Liver (tissue), 9 donors: ENCODE data around the gene SLC35A1. TPM values are rescaled to one million over a fixed set of nuclear protein-coding genes. Genes with fewer than 3 reads are reported as not detected.

Experiments
- DNase-seq: peaks from one replicate; pipeline ENCODE4 v3.0.0-alpha.2; 2017; ENCODE audit warnings: low spot score
- H3K27ac ChIP-seq, 2 donors: one replicate each; pipeline ENCODE4 v1.7.0; 2013; ENCODE audit warnings: inconsistent platforms in 2 of 2, low read length in 2 of 2, control low read depth in 1 of 2, low read depth in 1 of 2, mild to moderate bottlenecking in 1 of 2
- H3K27me3 ChIP-seq, 4 donors: one replicate each; pipeline versions ENCODE4 v1.6.1 to v1.7.0; 2013; ENCODE audit warnings: low read length in 3 of 4, inconsistent platforms in 1 of 4, mild to moderate bottlenecking in 1 of 4, moderate library complexity in 1 of 4; ENCODE audit not compliant: control insufficient read depth in 4 of 4, insufficient read depth in 4 of 4
- H3K36me3 ChIP-seq, 4 donors: one replicate each; pipeline versions ENCODE4 v1.6.1 to v1.7.0; 2013; ENCODE audit warnings: low read length in 3 of 4, mild to moderate bottlenecking in 3 of 4, low read depth in 1 of 4, moderate library complexity in 1 of 4; ENCODE audit not compliant: control insufficient read depth in 4 of 4, insufficient read depth in 3 of 4
- H3K4me1 ChIP-seq, 4 donors: one replicate each; pipeline versions ENCODE4 v1.6.1 to v1.7.0; 2013; ENCODE audit warnings: low read length in 3 of 4, mild to moderate bottlenecking in 3 of 4, moderate library complexity in 1 of 4; ENCODE audit not compliant: control insufficient read depth in 4 of 4, insufficient read depth in 4 of 4
- H3K4me3 ChIP-seq, 3 donors: one replicate each; pipeline versions ENCODE4 v1.6.1 to v1.7.0; 2013; ENCODE audit warnings: low read length in 3 of 3, control low read depth in 1 of 3, low read depth in 1 of 3, mild to moderate bottlenecking in 1 of 3
- H3K9ac ChIP-seq, 2 donors: one replicate each; pipeline ENCODE4 v1.7.0; 2013; ENCODE audit warnings: low read length in 2 of 2, mild to moderate bottlenecking in 2 of 2, moderate library complexity in 2 of 2, control low read depth in 1 of 2, low read depth in 1 of 2
- H3K9me3 ChIP-seq, 4 donors: one replicate each; pipeline versions ENCODE4 v1.6.1 to v1.7.0; 2013; ENCODE audit warnings: low read length in 3 of 4; ENCODE audit not compliant: control insufficient read depth in 4 of 4
- CTCF ChIP-seq: fragments of 150-350 bp; IDR thresholded peaks from 2 replicates; pipeline ENCODE4 v1.5.1; 2017; ENCODE audit warnings: improper control_type of control experiment, low read depth, low read length; ENCODE audit not compliant: missing input control
- FOXA2 ChIP-seq: IDR thresholded peaks from 2 replicates; pipeline ENCODE4 v1.6.1; 2016; ENCODE audit warnings: antibody characterized with exemption
- HNF4G ChIP-seq: IDR thresholded peaks from 2 replicates; pipeline ENCODE4 v1.6.1; 2016; ENCODE audit warnings: antibody characterized with exemption
- JUND ChIP-seq, 2 donors: IDR thresholded peaks; 2 replicates each; pipeline ENCODE4 v1.6.1; 2016; ENCODE audit warnings: antibody characterized with exemption in 2 of 2
- RAD21 ChIP-seq, 2 donors: IDR thresholded peaks; 2 replicates each; pipeline ENCODE4 v1.6.1; 2016; ENCODE audit warnings: antibody characterized with exemption in 2 of 2, mild to moderate bottlenecking in 2 of 2
- REST ChIP-seq: IDR thresholded peaks from 2 replicates; pipeline ENCODE4 v1.6.1; 2016; ENCODE audit warnings: antibody characterized with exemption, mild to moderate bottlenecking
- RXRA ChIP-seq, 2 donors: IDR thresholded peaks; 2 replicates each; pipeline ENCODE4 v1.6.1; 2017 to 2018; ENCODE audit warnings: antibody characterized with exemption in 2 of 2, mild to moderate bottlenecking in 1 of 2
- SP1 ChIP-seq: IDR thresholded peaks from 2 replicates; pipeline ENCODE4 v1.6.1; 2018; ENCODE audit warnings: antibody characterized with exemption, mild to moderate bottlenecking
- TAF1 ChIP-seq: conservative IDR thresholded peaks from 2 replicates; pipeline ENCODE4 v1.6.1; 2016; ENCODE audit warnings: antibody characterized with exemption, mild to moderate bottlenecking
- ZBTB33 ChIP-seq: IDR thresholded peaks from 2 replicates; pipeline ENCODE4 v1.6.1; 2016; ENCODE audit warnings: antibody characterized with exemption
- WGBS: extraction: QIAGEN DNeasy Blood & Tissue Kit; methylation state at CpG from one replicate; pipeline ENCODE4 v1.1.7; 2013; 5-methylcytosine and 5-hydroxymethylcytosine counted together
- polyA plus RNA-seq, 2 donors: library from polyadenylated mRNA; stranded (reverse) in 1 of 2; unstranded in 1 of 2; fragments of 200-250 nt in 1 of 2; fragments of >200 nt in 1 of 2; fragmentation: Nextera tagmentation in 1 of 2; extraction: Ambion mirVana in 1 of 2; gene quantifications; one replicate each; pipeline versions ENCODE4 v1.2.1 to v1.2.3, GENCODE V29; 2013 to 2015
- total RNA-seq, 2 donors: library from RNA; depleted of rRNA; stranded (reverse); fragments of >200 nt; gene quantifications; one replicate each; pipeline ENCODE4 v1.2.3, GENCODE V29; 2014
- donor health status: healthy.
- donor health status: healthy.
- donor health status: healthy.
- donor health status: healthy.
- donor health status: healthy.

SLC35A1 gene
- total and polyA plus RNA-seq, 4 donors: 9.0 to 13.7 (median 10.6) TPM

GRCh38 chr6:87426789-87427188 lies 46.0 kb upstream of the SLC35A1 start:
- Histone ChIP-seq H3K4me1 (no peaks in the 10 kb centered on the region), H3K4me3 (no peak overlapping the region), H3K9ac (no peak overlapping the region), H3K27me3 (no peaks in the 10 kb centered on the region), H3K36me3 (no peaks in the 10 kb centered on the region), H3K9me3 (no peaks in the 10 kb centered on the region), H3K27ac (no peak overlapping the region)
- DNase-seq: no peak
- WGBS: 93% methylated on average over 4 of the region's 4 CpGs
- no peak for TF ChIP-seq FOXA2
- TF ChIP-seq RAD21 (IDR thresholded peaks at IDR 0.05): no peak
- no peak for TF ChIP-seq JUND (IDR thresholded peaks at IDR 0.05)
- no peak for TF ChIP-seq REST
- no peak for TF ChIP-seq RXRA (IDR thresholded peaks at IDR 0.05)
- TF ChIP-seq TAF1: no peak
- TF ChIP-seq ZBTB33: no peak

GRCh38 chr6:87430499-87430898 lies 42.3 kb upstream of the SLC35A1 start:
- no peak for TF ChIP-seq RXRA (IDR thresholded peaks at IDR 0.05)
- TF ChIP-seq TAF1: no peak
- TF ChIP-seq CTCF: no peak
- no peak for TF ChIP-seq HNF4G
- no peak for TF ChIP-seq REST
- TF ChIP-seq ZBTB33: no peak
- no peak for TF ChIP-seq SP1
- no peaks in the 10 kb centered on the region for H3K27me3 ChIP-seq
- WGBS: 61% methylated on average over 3 of the region's 3 CpGs
- H3K27ac ChIP-seq: no peak overlapping the region
- no peaks in the 10 kb centered on the region for H3K36me3 ChIP-seq
- H3K9me3 ChIP-seq: no peaks in the 10 kb centered on the region
- H3K4me1 ChIP-seq: no peaks in the 10 kb centered on the region
- no peak for DNase-seq
- H3K9ac ChIP-seq: no peak overlapping the region
- H3K4me3 ChIP-seq: no peak overlapping the region
